Rectal smooth muscle tissue (tissue), 1 donor: Measurements from ENCODE around the gene FAAH.

Experiments used
- H3K27ac ChIP-seq: one replicate; pipeline ENCODE4 v1.7.0; 2013; ENCODE audit warnings: low read depth, low read length, inconsistent platforms
- H3K27me3 ChIP-seq: one replicate; pipeline ENCODE4 v1.7.0; 2013; ENCODE audit warnings: low read length; ENCODE audit not compliant: control insufficient read depth, insufficient read depth
- H3K36me3 ChIP-seq: one replicate; pipeline ENCODE4 v1.7.0; 2013; ENCODE audit warnings: low read length; ENCODE audit not compliant: control insufficient read depth, insufficient read depth
- H3K4me1 ChIP-seq: one replicate; pipeline ENCODE4 v1.7.0; 2013; ENCODE audit warnings: low read length; ENCODE audit not compliant: control insufficient read depth, insufficient read depth
- H3K4me3 ChIP-seq: one replicate; pipeline ENCODE4 v1.7.0; 2013; ENCODE audit warnings: low read length
- H3K9ac ChIP-seq: one replicate; pipeline ENCODE4 v1.7.0; 2013; ENCODE audit warnings: low read length

FAAH gene

DNA sequence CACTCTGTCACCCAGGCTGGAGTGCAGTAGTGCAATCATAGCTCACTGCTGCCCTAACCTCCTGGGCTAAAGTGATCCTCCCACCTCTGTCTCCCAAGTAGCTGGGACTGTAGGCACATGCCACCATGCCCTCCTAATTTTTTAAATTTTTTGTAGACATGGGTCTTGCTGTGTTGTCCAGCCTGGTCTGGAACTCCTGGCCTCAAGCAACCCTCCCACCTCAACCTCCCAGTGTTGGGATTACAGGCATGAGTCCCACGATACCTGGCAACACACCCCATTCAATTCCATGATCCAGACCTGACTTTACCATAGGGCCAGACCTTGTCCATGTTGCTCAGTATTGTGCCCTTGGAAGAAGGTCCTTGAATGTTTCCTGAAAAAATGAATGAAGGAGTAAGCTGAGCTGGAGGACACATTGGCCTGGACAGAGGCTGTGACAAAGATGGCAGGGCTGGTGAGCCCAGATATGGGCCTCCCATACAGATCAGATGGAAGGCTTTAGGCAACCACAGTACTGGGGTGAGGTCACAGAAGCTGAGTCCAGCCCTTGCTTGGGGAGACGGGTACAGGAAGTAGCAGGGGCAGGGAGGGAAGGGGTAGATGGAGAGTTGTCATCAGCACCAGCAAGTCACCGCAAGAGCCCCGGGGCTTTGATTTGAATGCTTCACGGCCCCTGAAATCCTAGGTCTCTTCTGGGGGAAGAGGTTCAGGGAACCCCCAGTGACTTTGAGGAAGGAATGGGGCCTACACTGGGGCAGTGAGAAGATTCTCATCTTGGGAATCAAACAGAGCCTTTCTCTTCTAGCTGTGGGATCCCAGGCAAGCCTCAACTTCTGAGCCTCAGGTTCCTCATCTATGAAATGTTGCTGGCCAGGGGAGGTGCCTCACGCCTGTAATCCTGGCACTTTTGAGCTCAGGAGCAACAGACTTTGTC is 55.4 kb downstream of the FAAH start:
- Histone ChIP-seq H3K4me1 (no peaks in the 10 kb centered on the region), H3K27me3 (peaks cover 33% of the 10 kb centered on the region), H3K4me3 (no peak overlapping the region), H3K9ac (no peak overlapping the region), H3K27ac (no peak overlapping the region), H3K36me3 (no peaks in the 10 kb centered on the region)

DNA sequence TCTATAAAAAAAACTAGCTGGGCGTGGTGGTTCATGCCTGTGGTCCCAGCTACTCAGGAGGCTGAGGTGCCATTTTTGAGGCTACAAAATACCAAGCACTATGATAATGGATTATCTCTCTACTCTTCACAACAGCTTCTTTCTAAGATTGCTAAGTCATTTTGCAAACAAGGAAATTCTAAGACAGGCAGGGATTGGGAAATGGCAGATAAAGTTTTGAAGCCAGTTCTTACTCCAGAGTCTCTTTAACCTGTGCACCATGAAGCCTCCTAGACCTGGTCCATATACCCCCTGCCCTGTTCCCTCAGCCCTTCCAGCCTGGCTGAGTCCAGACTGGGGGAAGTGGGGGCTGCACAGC is 56.0 kb downstream of the FAAH start:
- Histone ChIP-seq H3K4me3 (no peak overlapping the region), H3K27ac (no peak overlapping the region), H3K9ac (no peak overlapping the region), H3K4me1 (no peaks in the 10 kb centered on the region), H3K27me3 (peaks cover 31% of the 10 kb centered on the region), H3K36me3 (no peaks in the 10 kb centered on the region)

DNA sequence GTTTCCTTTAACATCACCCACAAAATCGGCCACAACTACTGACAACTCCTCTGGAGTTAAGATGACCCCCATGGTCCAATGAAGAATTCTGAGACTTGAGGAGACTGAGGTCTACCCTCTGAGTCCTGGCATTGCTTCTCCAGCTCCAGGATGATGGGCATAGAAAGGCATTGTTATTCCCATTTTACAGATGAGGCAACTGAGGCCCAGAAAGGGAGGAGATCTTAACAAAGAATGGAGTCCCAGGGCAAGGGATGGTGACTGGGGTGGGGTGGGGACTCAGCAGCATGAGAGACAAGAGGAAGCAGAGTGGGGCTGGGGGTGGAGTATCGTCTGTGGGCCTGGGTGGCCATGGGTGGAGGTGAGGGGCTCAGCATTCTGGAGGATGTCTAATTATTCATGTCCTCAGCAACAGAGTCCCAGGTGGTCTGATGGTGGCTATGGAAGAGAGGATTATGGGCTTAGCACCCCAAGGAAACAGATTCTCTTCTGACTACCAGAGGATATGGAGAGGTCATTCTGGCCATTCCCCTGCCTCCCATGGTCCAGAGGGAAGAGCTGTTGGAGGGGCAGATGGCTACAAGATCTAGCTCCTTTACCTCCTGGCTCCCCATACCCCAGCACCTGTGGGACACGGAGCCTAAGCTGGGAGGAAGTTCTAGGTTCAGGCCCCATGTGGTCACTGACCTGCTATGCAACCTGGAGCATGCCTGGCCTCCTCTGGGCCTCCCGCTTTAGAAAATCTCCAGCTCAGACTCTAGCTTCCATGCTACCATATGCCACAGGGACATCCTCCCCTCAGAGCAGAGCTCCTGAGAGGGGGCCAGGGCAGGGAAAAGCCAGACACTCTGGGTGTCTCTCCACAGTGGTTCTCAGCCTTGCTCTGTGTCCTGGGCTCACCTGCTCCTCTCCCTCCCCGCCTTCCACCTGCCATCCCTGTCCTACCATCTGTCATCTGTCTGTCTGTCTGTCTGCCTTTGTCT is 58.1 kb downstream of the FAAH start:
- Histone ChIP-seq H3K9ac (no peak overlapping the region), H3K4me1 (no peaks in the 10 kb centered on the region), H3K27me3 (peaks cover 29% of the 10 kb centered on the region), H3K4me3 (no peak overlapping the region), H3K36me3 (no peaks in the 10 kb centered on the region), H3K27ac (no peak overlapping the region)

DNA sequence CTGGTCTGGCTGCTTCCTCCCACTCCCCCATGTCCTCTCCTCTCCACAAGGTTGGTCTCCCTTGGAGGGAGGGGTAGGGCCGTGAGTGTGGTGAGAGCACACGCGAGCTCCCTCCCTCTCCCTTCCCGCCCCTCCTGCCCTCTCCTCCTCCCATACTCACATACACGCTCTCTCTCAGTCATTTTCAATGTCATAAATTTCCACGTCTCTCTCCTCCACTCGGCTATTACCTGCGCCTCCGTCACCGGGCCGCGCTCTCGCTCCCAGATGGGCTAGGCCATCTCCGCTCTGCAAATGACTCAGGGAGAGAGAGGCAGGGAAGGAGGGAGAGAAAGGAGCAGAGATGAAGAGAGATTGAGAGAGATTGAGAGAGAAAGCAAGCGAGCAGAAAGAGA is 58.8 kb downstream of the FAAH start:
- no peak overlapping the region for H3K27ac ChIP-seq
- no peak overlapping the region for H3K4me3 ChIP-seq
- H3K36me3 ChIP-seq = no peaks in the 10 kb centered on the region
- no peaks in the 10 kb centered on the region for H3K4me1 ChIP-seq
- peaks cover 23% of the 10 kb centered on the region for H3K27me3 ChIP-seq
- H3K9ac ChIP-seq = no peak overlapping the region

DNA sequence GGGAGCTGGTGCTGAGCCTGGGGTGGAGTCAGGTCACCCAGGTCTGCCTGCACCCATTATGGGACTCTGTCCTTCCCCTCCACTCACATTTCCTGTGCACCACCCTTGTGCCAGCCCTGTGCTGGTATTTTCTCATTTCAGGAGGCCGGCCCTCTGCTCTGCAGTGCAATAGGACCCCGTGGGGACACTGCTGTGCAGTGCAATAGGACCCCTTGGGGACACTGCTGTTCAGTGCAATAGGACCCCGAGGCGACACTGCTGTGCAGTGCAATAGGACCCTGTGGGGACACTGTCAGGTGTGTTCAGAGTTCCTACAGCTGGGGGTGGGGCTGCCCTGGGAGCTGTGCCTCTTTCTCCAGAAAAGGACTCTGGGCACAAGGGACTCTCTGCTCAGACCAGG is 59.3 kb downstream of the FAAH start:
- Histone ChIP-seq H3K27ac (no peak overlapping the region), H3K4me3 (no peak overlapping the region), H3K9ac (no peak overlapping the region), H3K27me3 (peaks cover 22% of the 10 kb centered on the region), H3K36me3 (no peaks in the 10 kb centered on the region), H3K4me1 (no peaks in the 10 kb centered on the region)

DNA sequence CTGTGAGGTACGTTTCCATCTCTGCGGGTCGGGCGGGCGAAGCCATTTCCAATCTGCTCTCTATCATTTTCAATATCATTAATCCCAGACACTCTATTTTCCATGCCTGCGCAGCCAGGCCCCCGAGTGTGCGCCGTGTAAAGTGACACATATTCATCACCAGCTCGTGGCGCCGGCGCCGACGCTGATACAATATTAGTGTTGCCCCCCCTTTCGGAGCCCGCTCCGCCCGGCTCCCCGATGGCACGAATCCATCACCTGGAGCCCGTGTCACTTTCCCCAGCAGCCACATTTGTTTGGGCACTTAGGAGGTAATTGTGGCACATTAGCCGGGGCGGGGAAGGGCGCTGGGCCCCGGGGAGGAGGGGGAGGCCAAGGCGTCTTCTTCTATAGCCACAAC is 61.8 kb downstream of the FAAH start:
- Histone ChIP-seq H3K27ac (no peak overlapping the region), H3K36me3 (no peaks in the 10 kb centered on the region), H3K9ac (no peak overlapping the region), H3K4me3 (no peak overlapping the region), H3K4me1 (no peaks in the 10 kb centered on the region), H3K27me3 (peaks cover 11% of the 10 kb centered on the region)

DNA sequence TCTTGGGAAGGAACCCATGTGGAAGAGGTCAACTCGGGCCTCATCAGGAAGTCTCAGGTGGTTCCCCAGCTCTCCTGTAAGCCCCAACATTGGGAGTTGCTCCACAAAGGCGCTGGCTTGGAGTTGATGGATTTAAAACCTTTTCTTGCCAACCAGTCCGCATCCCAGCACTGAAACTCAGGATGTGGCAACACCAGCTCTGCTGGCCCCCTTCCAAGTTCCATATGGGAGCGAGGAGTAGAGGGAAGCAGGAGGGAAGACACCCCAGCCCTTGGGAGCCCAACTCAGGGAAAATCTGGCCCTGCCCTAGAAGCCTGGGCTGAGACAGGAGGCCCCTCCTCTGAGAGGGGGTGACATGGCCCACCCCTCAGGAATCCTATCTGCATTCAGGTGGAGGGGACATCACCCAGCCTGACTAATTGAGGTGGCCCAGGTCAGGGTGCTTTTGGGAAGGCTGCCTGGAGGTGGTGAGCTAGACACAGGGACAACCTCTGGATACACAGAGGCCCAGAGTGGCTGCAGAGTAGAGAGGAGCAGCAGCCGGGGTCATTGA is 62.4 kb downstream of the FAAH start:
- H3K36me3 ChIP-seq = no peaks in the 10 kb centered on the region
- no peak overlapping the region for H3K9ac ChIP-seq
- no peak overlapping the region for H3K27ac ChIP-seq
- H3K4me3 ChIP-seq = no peak overlapping the region
- peaks cover 10% of the 10 kb centered on the region for H3K27me3 ChIP-seq
- H3K4me1 ChIP-seq = no peaks in the 10 kb centered on the region

DNA sequence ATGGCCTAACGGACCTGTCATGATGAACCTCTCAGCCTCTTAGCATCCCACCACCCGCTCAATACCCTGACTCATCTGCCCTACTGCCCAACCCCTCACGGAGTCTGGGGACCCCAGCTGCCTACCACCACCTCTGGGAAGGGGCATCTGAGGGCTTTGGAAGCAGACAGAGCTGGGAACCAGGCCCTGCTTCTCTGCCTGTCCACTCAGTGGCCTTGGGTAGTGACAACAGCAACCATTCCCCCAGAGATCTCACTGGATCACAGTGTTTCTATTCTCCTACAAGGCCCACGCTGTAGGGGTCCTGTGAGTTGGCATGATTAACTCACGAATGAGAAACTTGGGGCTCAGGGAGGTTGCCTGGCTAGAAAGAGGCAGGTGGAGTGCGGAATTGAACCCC is 63.1 kb downstream of the FAAH start:
- no peaks in the 10 kb centered on the region for H3K4me1 ChIP-seq
- no peak overlapping the region for H3K27ac ChIP-seq
- H3K9ac ChIP-seq = no peak overlapping the region
- no peaks in the 10 kb centered on the region for H3K36me3 ChIP-seq
- peaks cover 4% of the 10 kb centered on the region for H3K27me3 ChIP-seq
- no peak overlapping the region for H3K4me3 ChIP-seq

DNA sequence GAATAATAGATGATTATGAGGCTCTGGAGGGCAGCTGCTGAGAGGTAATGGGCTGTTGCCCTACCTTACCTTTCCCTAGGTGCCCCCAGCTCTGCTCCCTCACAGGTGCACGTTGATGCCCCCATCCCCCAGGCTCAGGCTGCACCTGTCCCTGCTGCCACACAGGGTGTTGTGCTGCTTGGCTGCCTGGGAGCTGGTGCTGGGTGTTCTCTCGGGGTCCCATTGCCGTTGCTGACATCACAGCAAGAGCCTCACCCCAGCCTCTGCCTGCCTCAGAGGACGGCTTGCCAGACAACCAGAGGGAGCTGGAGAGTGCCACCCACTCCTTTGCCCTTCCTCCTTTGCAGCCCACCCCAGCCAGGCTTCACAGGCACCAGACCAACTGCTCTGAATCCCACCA is 64.1 kb downstream of the FAAH start:
- Histone ChIP-seq H3K27ac (no peak overlapping the region), H3K36me3 (no peaks in the 10 kb centered on the region), H3K27me3 (peaks cover 2% of the 10 kb centered on the region)

DNA sequence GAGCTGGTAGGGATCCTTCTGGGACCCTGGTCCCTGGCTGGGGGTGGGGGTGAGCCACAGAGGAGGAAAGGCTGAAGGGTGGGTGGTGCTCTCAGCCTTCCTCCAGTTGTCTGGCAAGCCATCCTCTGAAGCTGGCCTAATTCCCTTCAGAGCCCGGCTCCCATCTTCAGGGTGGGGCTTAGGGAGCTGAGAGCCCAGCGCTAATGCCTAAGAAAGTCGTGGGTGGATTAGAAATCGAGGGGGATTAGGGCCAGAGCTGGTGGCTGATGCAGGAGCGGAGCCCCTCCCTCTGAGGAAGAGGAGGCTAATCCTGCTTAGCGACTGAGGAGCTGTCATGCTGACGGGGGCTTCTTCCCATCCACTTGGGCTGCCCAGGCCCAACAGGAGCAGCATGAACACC is 64.7 kb downstream of the FAAH start:
- H3K9ac ChIP-seq = no peak overlapping the region
- no peaks in the 10 kb centered on the region for H3K36me3 ChIP-seq
- H3K4me1 ChIP-seq = no peaks in the 10 kb centered on the region
- no peak overlapping the region for H3K27ac ChIP-seq
- peaks cover 2% of the 10 kb centered on the region for H3K27me3 ChIP-seq
- no peak overlapping the region for H3K4me3 ChIP-seq

More for the DNA sequence above, 64.1 kb downstream of the FAAH start:
- no peaks in the 10 kb centered on the region for H3K4me1 ChIP-seq
- no peak overlapping the region for H3K4me3 ChIP-seq
- no peak overlapping the region for H3K9ac ChIP-seq

DNA sequence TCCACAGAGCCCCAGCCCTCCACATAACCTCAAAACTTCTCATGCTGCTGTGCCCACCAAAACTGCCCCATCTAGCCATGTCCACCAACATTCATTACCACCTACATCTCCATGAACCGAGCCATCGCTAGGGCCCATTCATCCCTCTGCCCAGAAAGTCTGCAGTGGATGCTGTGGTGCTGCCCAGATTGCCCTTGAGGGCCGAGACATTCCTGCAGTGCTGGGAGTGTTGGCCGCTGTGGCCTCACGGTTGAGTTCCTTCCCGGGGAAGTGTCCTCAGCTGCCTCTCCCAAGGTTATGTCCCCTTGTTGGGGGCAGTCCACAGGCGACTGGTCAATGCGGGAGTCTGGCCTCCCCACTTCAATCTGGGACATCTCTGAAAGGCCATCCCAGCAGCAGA is 65.2 kb downstream of the FAAH start:
- Histone ChIP-seq H3K4me3 (no peak overlapping the region), H3K27me3 (peaks cover 2% of the 10 kb centered on the region), H3K4me1 (no peaks in the 10 kb centered on the region), H3K9ac (no peak overlapping the region), H3K27ac (no peak overlapping the region), H3K36me3 (no peaks in the 10 kb centered on the region)

DNA sequence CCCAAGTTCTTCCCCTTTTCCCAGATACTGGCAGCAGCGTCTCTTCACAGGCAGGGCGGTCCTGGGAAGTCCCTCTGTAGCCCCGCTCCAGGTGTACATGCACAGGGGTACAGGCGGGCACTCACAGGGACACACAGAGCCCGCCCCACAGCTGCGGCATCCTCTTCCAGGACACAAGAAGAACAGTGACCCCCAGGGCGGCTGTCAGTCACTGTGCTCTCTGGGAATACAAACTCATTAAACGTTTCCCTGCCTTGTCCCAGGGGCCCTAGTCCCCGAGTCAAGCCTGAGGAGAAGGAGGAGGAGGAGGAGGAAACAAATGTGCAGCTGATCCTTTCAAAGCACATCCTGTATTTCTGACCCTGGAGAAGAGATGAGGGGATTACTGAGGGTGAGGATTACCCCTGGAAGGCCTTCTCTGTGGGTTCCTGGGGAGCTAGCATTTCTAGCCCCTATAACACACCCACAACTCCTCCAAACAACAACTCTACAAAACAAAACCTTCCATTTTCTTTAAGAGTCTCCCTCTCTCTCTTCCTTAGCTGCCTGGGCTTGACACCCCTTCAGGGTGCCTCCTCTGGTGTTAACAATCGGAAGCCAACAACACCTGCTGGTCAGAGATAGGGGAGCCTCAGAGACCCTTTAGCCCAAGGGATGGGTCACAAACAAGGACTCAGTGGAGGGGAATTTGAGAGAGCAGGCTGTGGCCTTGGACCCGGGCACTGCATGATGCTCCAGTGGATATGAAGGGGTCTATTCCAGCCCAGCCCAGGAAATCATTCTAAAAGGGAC is 67.1 kb downstream of the FAAH start:
- Histone ChIP-seq H3K4me1 (no peaks in the 10 kb centered on the region), H3K4me3 (no peak overlapping the region), H3K27me3 (peaks cover 2% of the 10 kb centered on the region), H3K27ac (no peak overlapping the region), H3K36me3 (no peaks in the 10 kb centered on the region), H3K9ac (no peak overlapping the region)
